Psoas muscle (tissue), 8 donors: Measurements from ENCODE around the gene MS4A4E. TPM values are rescaled to one million over a fixed set of nuclear protein-coding genes. Genes with fewer than 3 reads are reported as not detected.
A peak's percentile ranks its signal among the peaks of the same experiment; 100 is the strongest.

Source experiments
- ATAC-seq, 4 donors: fragments of 200-7000 bp; cut with Tn5 transposase; one replicate each; pipeline ENCODE4 v1.9.1; 2020; ENCODE audit warnings: moderate library complexity in 3 of 4, mild to moderate bottlenecking in 2 of 4
- DNase-seq, 2 donors: peaks; one replicate each; pipeline ENCODE4 v3.0.0-alpha.2; 2020
- H3K27ac ChIP-seq: fragments of 200-600 bp; one replicate; pipeline ENCODE4 v1.8.0; 2022
- H3K27me3 ChIP-seq, 3 donors: fragments of 200-600 bp in 1 of 3; one replicate each; pipeline versions ENCODE4 v1.6.1 to v1.8.0; 2013 to 2022; ENCODE audit warnings: low read length in 2 of 3, mild to moderate bottlenecking in 2 of 3, moderate library complexity in 1 of 3; ENCODE audit not compliant: insufficient read depth in 3 of 3
- H3K36me3 ChIP-seq, 2 donors: fragments of 200-600 bp in 1 of 2; one replicate each; pipeline versions ENCODE4 v1.6.1 to v1.8.0; 2013 to 2022; ENCODE audit warnings: low read depth in 1 of 2, mild to moderate bottlenecking in 1 of 2, moderate library complexity in 1 of 2; ENCODE audit not compliant: insufficient read depth in 1 of 2
- H3K4me1 ChIP-seq: fragments of 200-600 bp; one replicate; pipeline ENCODE4 v1.8.0; 2022
- H3K4me3 ChIP-seq: fragments of 200-600 bp; one replicate; pipeline ENCODE4 v1.8.0; 2022; ENCODE audit warnings: mild to moderate bottlenecking
- H3K9me3 ChIP-seq: fragments of 200-600 bp; one replicate; pipeline ENCODE4 v1.8.0; 2022
- WGBS, 3 donors: extraction: QIAGEN DNeasy Blood & Tissue Kit; methylation state at CpG; one replicate each; pipeline versions ENCODE4 v1.1.6 to v1.1.7; 2013; 5-methylcytosine and 5-hydroxymethylcytosine counted together
- intact Hi-C, 2 donors: fragments of 100-400 bp; cut with DNase I; formaldehyde crosslinking; loops; one replicate each; pipeline versions ENCODE4 v1.11.0 to v1.14.2; 2022
- polyA plus RNA-seq, 3 donors: library from polyadenylated mRNA; stranded (reverse); fragments of 200-250 nt; gene quantifications; one replicate each; pipeline ENCODE4 v1.2.3, GENCODE V29; 2013
- total RNA-seq, 4 donors: library from RNA; stranded (reverse); fragmentation: NEBNext Ultra II Directional in 2 of 4; extraction: Animal tissue kit (Norgen Biotek cat#: 25700) in 2 of 4; gene quantifications; one replicate each; pipeline versions ENCODE4 v1.2.1 to v1.2.4, GENCODE V29; 2021 to 2023
- TF ChIP-seq, protein P1 (sequence below): fragments of 200-600 bp; IDR thresholded peaks from one replicate; pipeline ENCODE4 v1.8.0; 2022; ENCODE audit warnings: antibody characterized with exemption
- donor health status: healthy with polysubstance abuse.
- donor health status: DM: no; HTN: no; CAD: no; lungs with moderate emphysema.
- donor health status: Bipolar disorder and iron deficiency.
- donor health status: healthy.
- donor health status: DM: yes; HTN: yes; CAD: no.
- donor health status: DM: no; HTN: no; CAD: no.
- donor health status: DM: no; HTN: no; CAD: no.
- donor health status: DM: yes; HTN: yes; CAD: no.

The MS4A4E gene
- total and polyA plus RNA-seq, 7 donors, result 0.05 to 1.6 (median 0.47) TPM

GRCh38 chr11:60252213-60253108, 9.5 kb upstream of the MS4A4E start:
- no peaks in the 10 kb centered on the region for H3K9me3 ChIP-seq
- H3K4me1 ChIP-seq, result no peaks in the 10 kb centered on the region
- TF ChIP-seq, protein P1, sequence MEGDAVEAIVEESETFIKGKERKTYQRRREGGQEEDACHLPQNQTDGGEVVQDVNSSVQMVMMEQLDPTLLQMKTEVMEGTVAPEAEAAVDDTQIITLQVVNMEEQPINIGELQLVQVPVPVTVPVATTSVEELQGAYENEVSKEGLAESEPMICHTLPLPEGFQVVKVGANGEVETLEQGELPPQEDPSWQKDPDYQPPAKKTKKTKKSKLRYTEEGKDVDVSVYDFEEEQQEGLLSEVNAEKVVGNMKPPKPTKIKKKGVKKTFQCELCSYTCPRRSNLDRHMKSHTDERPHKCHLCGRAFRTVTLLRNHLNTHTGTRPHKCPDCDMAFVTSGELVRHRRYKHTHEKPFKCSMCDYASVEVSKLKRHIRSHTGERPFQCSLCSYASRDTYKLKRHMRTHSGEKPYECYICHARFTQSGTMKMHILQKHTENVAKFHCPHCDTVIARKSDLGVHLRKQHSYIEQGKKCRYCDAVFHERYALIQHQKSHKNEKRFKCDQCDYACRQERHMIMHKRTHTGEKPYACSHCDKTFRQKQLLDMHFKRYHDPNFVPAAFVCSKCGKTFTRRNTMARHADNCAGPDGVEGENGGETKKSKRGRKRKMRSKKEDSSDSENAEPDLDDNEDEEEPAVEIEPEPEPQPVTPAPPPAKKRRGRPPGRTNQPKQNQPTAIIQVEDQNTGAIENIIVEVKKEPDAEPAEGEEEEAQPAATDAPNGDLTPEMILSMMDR, result no peak
- no peak for ATAC-seq
- WGBS, 3 donors, result 40 to 63% (median 48%) methylated on average over 2 of the region's 2 CpGs
- no peaks in the 10 kb centered on the region for H3K27me3 ChIP-seq
- H3K4me3 ChIP-seq, result no peak overlapping the region
- no peaks in the 10 kb centered on the region for H3K36me3 ChIP-seq
- H3K27ac ChIP-seq, result no peak overlapping the region
- intact Hi-C loops, result no loop called here
- no peak for DNase-seq

DNA sequence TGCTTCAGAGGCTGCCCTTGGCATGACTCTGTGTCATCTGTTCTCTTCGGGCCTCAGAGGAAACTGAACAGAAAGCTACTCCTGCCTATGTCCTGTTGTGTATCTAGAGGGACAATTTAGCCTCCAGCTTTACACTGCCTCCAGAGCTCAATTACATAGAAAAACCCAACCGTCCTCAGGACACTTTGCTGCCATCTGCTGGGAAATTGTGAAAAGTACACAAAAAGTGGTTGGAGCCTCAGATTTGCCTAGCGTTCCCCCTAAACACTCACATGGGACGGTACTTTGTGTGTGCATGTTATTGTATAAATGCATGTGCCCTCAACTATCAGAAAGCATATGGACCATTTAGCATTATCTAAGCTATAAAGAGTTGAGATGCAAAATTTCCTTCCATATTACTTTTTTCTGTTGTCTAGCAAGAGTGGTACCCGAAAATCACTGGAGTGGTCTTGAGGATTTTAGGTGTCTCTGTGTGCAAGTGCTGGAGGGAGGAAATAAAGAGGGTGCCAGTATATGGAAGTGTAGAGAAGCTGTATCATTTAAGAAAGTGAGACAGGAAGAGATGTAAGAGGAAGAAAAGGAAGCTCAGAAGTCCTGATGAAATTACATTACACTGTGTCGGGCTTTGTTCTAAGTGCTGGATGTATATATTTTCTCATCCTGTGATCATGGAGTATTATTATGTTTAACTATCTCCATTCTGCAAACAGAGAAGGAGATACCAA, 8.7 kb upstream of the MS4A4E start:
- DNase-seq (no peak), ATAC-seq (no peak)
- intact Hi-C loops, result no loop called here
- no peaks in the 10 kb centered on the region for H3K27me3 ChIP-seq
- H3K9me3 ChIP-seq, result no peaks in the 10 kb centered on the region
- WGBS, 3 donors, result 38 to 56% (median 46%) methylated on average over 6 of the region's 6 CpGs
- TF ChIP-seq, protein P1, result peak; percentile 47
- no peaks in the 10 kb centered on the region for H3K4me1 ChIP-seq
- no peaks in the 10 kb centered on the region for H3K36me3 ChIP-seq
- H3K4me3 ChIP-seq, result no peak overlapping the region
- no peak overlapping the region for H3K27ac ChIP-seq

GRCh38 chr11:60241786-60242185, 1.2 kb downstream of the MS4A4E start:
- Histone ChIP-seq H3K4me3 (no peak overlapping the region), H3K36me3 (no peaks in the 10 kb centered on the region), H3K4me1 (no peaks in the 10 kb centered on the region), H3K9me3 (no peaks in the 10 kb centered on the region), H3K27me3 (no peaks in the 10 kb centered on the region), H3K27ac (no peak overlapping the region)
- no peak for DNase-seq
- WGBS, 3 donors, result 79 to 85% (median 79%) methylated on average over 3 of the region's 3 CpGs
- intact Hi-C loops, result no loop called here
- TF ChIP-seq, protein P1, result no peak
- no peak for ATAC-seq

DNA sequence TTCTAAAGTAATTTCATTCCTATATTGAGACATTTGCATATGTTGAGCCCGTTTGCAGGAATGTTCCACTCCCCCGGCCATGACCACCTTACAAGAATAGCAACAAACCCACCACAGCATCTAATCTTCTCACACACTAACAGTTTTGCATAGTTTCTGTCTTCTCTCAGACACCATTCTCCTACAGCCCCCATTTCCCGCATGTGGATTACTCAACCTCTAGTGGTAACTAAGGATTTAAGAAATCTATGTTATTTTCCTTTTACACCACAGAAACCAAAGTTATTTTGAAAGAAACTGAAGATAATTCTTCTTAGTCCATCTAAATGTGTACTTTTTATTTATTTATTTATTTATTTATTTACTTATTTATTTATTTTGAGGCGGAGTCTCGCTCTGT, 2.3 kb downstream of the MS4A4E start:
- ATAC-seq (no peak), DNase-seq (no peak)
- H3K27me3 ChIP-seq, result no peaks in the 10 kb centered on the region
- no peaks in the 10 kb centered on the region for H3K9me3 ChIP-seq
- no peak overlapping the region for H3K27ac ChIP-seq
- TF ChIP-seq, protein P1, result no peak
- H3K4me1 ChIP-seq, result no peaks in the 10 kb centered on the region
- no peaks in the 10 kb centered on the region for H3K36me3 ChIP-seq
- no peak overlapping the region for H3K4me3 ChIP-seq
- intact Hi-C loops, result no loop called here
- WGBS, 3 donors, result 77 to 85% (median 84%) methylated on average over 5 of the region's 5 CpGs
